ENCODE results near the gene GPR65. TPM values are rescaled to one million over a fixed set of nuclear protein-coding genes. Genes with fewer than 3 reads are reported as not detected.

The GPR65 gene
- total RNA-seq, 1 donor from 2014 or later: not detected

- TF ChIP-seq CTCF (conservative IDR thresholded peaks at IDR 0.05; ENCODE audit: low read depth, low read length): no peak
- no peak for DNase-seq (ENCODE audit: low read depth)
- H3K4me3 ChIP-seq (ENCODE audit: low read depth, low read length): no peak overlapping the region
These were observed 20.4 kb downstream of the GPR65 start for GRCh38 chr14:88025313-88025712.

- H3K4me3 ChIP-seq (ENCODE audit: low read depth, low read length): no peak overlapping the region
- no peak for DNase-seq (ENCODE audit: low read depth)
- TF ChIP-seq CTCF (conservative IDR thresholded peaks at IDR 0.05; ENCODE audit: low read depth, low read length): no peak
These were observed 22.0 kb downstream of the GPR65 start for GRCh38 chr14:88026890-88027289.

- no peak for TF ChIP-seq CTCF (conservative IDR thresholded peaks at IDR 0.05; ENCODE audit: low read depth, low read length)
- H3K4me3 ChIP-seq (ENCODE audit: low read depth, low read length): no peak overlapping the region
- no peak for DNase-seq (ENCODE audit: low read depth)
These were observed 24.6 kb downstream of the GPR65 start for GRCh38 chr14:88029500-88029899.

- no peak for DNase-seq (ENCODE audit: low read depth)
- TF ChIP-seq CTCF (conservative IDR thresholded peaks at IDR 0.05; ENCODE audit: low read depth, low read length): no peak
- H3K4me3 ChIP-seq (ENCODE audit: low read depth, low read length): no peak overlapping the region
These were observed 25.1 kb downstream of the GPR65 start for GRCh38 chr14:88030079-88030478.

- no peak for TF ChIP-seq CTCF (conservative IDR thresholded peaks at IDR 0.05; ENCODE audit: low read depth, low read length)
- no peak for DNase-seq (ENCODE audit: low read depth)
- H3K4me3 ChIP-seq (ENCODE audit: low read depth, low read length): no peak overlapping the region
These were observed 26.0 kb downstream of the GPR65 start for GRCh38 chr14:88030892-88031291.

GRCh38 chr14:88032373-88032772, 27.4 kb downstream of the GPR65 start:
- no peak for TF ChIP-seq CTCF (conservative IDR thresholded peaks at IDR 0.05; ENCODE audit: low read depth, low read length)
- no peak for DNase-seq (ENCODE audit: low read depth)

GRCh38 chr14:88034076-88034475, 29.1 kb downstream of the GPR65 start:
- H3K4me3 ChIP-seq (ENCODE audit: low read depth, low read length): no peak overlapping the region
- TF ChIP-seq CTCF (conservative IDR thresholded peaks at IDR 0.05; ENCODE audit: low read depth, low read length): no peak

More at GRCh38 chr14:88032373-88032772, 27.4 kb downstream of the GPR65 start:
- no peak overlapping the region for H3K4me3 ChIP-seq (ENCODE audit: low read depth, low read length)

More at GRCh38 chr14:88034076-88034475, 29.1 kb downstream of the GPR65 start:
- DNase-seq (ENCODE audit: low read depth): no peak
